GM10847 (cell line): ENCODE measurements around the gene REP15.

Experiments
- POLR2A ChIP-seq: IDR thresholded peaks from 2 replicates; pipeline ENCODE4 v1.6.1; 2011; ENCODE audit not compliant: insufficient read length; ENCODE audit errors: extremely low read depth

The REP15 gene

GRCh38 chr12:27696293-27696652, at the start of gene REP15:
REP15 (plus strand) TSS chr12:27696447; CDS start chr12:27696563, 116 bp downstream.
- no peak for TF ChIP-seq POLR2A

- TF ChIP-seq POLR2A: no peak
Observed at GRCh38 chr12:27650011-27650410, 46.2 kb upstream of the REP15 start.

- TF ChIP-seq POLR2A: no peak
Observed at GRCh38 chr12:27651201-27651600, 45.0 kb upstream of the REP15 start.

- no peak for TF ChIP-seq POLR2A
Observed at GRCh38 chr12:27652174-27652763, 44.0 kb upstream of the REP15 start.

GRCh38 chr12:27653661-27654060, 42.6 kb upstream of the REP15 start:
- TF ChIP-seq POLR2A: no peak

GRCh38 chr12:27657296-27657695, 39.0 kb upstream of the REP15 start:
- TF ChIP-seq POLR2A: no peak

- no peak for TF ChIP-seq POLR2A
Observed at GRCh38 chr12:27665704-27666103, 30.5 kb upstream of the REP15 start.

- no peak for TF ChIP-seq POLR2A
Observed at GRCh38 chr12:27666510-27666909, 29.7 kb upstream of the REP15 start.

- no peak for TF ChIP-seq POLR2A
Observed at GRCh38 chr12:27667540-27667939, 28.7 kb upstream of the REP15 start.

- no peak for TF ChIP-seq POLR2A
Observed at GRCh38 chr12:27672051-27672450, 24.2 kb upstream of the REP15 start.

GRCh38 chr12:27672643-27673042, 23.6 kb upstream of the REP15 start:
- TF ChIP-seq POLR2A: no peak

GRCh38 chr12:27673101-27673718, 23.0 kb upstream of the REP15 start:
- TF ChIP-seq POLR2A: no peak

GRCh38 chr12:27674989-27675388, 21.3 kb upstream of the REP15 start:
- TF ChIP-seq POLR2A: no peak

- no peak for TF ChIP-seq POLR2A
Observed at GRCh38 chr12:27680619-27681018, 15.6 kb upstream of the REP15 start.

GRCh38 chr12:27682534-27682933, 13.7 kb upstream of the REP15 start:
- no peak for TF ChIP-seq POLR2A

- TF ChIP-seq POLR2A: no peak
Observed at GRCh38 chr12:27685274-27685673, 11.0 kb upstream of the REP15 start.

- no peak for TF ChIP-seq POLR2A
Observed at GRCh38 chr12:27686147-27686546, 10.1 kb upstream of the REP15 start.
